Measurements from ENCODE around the gene ABCC2.
"Not testable (repeated sequence)": the region's sequence is repeated elsewhere in the genome, so short reads cannot be mapped to it uniquely, and the experiment has no call there.

The ABCC2 gene

DNA sequence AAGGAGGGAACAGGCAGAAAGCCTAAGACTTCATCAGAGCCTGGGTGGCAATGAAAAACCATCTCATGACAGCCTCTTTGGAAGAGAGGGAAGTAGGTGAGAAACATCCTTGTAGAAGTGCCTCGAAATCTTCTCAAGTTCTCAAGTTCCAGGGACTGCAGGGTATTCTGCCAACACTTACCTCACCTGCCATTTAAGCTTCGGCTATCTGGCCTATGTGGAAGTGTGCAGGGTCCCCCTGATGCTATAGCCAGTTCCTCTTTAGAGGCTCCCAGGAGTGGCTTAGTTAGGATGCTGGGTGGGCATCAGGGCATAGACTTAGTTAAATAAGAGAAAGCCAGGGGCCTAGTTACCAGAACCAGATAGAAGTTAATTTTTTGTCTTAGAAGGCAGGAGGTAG, 27.0 kb downstream of the ABCC2 start:
- DNase-seq (ENCODE audit: low read depth): no peak

DNA sequence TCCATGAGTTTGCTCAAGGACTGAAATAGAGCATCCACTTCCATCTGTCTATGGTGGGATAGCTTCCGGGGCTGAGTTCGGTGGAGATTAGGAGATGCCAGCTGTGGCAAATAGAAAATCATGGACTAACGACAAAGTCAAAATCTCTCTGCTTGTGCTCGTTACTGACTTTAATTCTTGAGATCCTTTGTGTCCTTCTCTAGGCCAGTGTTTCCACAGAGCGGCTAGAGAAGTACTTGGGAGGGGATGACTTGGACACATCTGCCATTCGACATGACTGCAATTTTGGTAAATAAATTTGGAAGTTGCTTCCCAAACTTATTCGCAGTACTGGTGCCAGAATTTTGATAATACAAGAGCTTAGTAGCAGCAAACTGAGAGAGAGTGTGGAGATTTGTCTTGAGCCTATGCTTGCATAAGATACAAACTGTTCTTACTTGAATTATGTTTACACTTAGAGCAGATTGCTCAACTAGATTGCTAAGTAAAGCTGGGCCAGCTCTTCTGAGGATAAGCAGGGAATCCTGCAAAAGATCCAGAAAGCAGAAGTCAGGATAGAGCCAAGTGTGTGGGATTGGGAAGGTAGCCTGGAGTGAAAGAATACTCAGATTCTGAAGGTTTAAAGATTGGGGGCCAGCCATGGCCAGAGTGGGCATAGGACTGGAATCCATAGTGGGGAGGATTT, 27.6 kb downstream of the ABCC2 start:
- no peak for DNase-seq (ENCODE audit: low read depth)

DNA sequence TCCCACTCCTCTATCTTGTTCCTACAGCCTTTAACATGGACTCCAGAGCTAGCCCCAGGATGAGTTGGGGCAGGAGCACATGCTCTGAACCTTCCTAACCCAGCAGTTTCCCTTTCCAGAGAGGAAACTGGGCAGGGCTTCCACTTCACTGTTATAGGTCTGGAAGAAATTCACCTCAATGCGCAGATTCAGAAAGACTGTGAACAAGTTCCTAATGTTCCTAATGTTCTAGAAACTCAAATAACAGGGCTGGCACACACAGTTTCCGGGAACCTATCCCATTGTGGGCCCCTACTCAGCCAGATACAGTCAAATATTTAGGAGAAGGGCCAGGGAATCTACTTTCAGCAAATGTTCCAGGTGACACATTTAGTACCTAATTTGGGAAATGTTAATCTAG, 29.7 kb downstream of the ABCC2 start:
- no peak for DNase-seq (ENCODE audit: low read depth)

DNA sequence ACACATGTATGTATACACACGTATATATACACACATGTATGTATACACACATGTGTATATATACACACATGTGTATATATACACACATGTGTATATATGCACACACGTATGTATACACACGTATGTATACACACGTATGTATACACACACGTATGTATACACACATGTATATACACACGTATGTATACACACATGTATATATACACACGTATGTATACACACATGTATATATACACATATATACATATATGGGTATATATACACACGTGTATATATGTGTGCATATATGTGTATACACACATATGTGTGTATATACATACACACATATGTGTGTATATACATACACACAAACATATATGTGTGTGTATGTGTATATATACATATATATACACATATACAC, 31.7 kb downstream of the ABCC2 start:
- no peak for DNase-seq (ENCODE audit: low read depth)

DNA sequence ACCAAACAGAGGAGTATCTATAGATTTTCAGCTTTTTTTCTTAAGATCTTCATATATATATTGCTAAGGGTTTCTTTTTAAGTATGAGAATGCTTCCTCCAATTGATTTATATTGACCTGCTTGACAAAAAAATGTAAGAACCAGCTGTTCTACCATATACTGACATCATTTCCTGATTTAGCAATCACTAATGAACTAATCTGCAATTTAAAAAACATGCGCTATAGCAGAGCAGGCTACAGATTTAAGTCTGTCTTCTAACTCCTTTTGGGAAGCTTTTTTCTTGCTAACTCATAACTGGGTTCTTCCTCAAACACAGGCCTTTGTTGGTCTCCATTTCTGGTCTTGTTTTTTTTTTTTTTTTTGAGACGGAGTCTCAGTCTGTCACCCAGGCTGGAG, 33.2 kb downstream of the ABCC2 start:
- no peak for DNase-seq (ENCODE audit: low read depth)

DNA sequence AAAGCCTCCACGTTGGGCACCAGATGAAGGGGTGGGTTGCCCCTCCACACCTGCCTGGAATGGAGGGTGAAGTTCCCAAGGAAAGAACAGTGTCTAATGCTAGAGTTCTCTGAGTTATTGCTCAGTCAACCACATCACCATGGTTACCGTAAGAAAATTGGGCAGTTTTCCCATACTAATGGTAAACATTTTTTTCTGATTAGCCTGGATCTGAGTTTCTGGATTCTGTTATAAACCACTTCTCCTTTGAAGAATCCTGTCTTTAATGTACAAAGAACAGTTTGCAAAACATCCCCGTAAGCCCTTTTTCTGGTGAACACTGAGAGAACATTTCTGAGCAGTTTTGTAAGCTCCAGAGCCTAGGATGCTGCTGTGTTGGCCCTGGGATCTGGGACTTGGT, 45.5 kb downstream of the ABCC2 start:
- no peak for DNase-seq (ENCODE audit: low read depth)

DNA sequence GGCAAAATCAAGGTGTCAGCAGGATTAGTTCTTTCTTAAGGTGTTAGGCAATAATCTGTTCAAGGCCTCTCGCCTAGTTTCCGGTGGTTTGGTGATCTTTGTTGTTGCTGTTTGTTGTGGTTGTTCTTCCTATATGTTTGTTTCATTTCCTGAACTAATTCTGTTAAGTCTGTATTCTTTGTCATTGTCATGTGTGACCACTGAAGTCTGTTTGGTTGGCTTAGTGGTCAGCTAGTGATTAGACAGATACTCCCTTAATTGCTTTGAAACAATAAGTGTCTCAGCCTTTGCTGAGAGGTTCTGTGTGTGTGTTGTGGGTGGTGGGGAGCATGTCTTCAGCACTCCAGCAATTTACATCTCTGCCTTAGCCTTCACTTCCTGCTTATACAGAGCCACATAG, 46.0 kb downstream of the ABCC2 start:
- no peak for DNase-seq (ENCODE audit: low read depth)

DNA sequence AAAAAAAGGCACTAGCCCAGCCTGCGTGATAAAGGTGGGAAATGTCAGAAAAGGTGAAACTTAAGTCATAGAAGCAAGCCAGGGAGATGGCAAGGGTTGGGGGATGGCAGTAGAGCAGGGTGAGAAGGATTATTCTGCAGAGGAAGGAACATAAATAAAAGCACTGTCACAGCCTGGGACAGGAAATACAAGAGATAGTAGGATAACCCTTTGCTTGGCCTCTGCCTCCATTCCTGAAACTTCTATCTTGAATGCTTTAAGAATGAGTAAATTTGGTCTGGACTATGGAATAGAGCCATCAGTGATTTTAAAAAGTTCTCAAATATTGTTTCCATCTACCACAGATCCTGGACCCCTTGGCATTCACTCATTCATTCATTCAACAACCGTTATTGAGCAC, 50.0 kb downstream of the ABCC2 start:
- no peak for DNase-seq (ENCODE audit: low read depth)

DNA sequence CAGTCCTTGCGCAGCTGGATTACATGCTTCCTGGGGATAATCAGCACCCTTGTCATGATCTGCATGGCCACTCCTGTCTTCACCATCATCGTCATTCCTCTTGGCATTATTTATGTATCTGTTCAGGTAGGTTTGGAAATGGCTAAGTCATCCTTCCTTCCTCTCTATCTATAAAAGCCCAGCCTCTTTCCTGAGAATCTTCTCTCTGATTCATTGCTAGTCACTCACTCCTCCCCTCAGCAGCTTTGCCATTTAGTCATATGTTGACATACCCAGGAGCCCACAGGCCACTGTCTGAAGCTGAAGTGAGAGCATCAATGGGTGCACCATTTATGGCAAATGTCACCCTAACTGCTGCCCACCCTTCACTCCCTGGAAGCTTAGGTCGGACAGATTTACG, 52.0 kb downstream of the ABCC2 start:
- DNase-seq (ENCODE audit: low read depth): no peak

DNA sequence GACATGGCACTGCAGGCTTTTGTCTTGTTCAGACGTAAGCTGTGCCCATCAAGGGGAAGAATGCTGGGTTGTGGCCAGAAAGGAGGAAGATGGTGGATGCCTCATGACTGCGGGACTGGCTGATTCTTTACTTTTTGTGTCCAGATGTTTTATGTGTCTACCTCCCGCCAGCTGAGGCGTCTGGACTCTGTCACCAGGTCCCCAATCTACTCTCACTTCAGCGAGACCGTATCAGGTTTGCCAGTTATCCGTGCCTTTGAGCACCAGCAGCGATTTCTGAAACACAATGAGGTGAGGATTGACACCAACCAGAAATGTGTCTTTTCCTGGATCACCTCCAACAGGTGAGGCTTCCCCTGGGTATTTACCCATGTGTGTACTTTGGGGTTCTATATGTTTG, 53.5 kb downstream of the ABCC2 start:
- no peak for DNase-seq (ENCODE audit: low read depth)

DNA sequence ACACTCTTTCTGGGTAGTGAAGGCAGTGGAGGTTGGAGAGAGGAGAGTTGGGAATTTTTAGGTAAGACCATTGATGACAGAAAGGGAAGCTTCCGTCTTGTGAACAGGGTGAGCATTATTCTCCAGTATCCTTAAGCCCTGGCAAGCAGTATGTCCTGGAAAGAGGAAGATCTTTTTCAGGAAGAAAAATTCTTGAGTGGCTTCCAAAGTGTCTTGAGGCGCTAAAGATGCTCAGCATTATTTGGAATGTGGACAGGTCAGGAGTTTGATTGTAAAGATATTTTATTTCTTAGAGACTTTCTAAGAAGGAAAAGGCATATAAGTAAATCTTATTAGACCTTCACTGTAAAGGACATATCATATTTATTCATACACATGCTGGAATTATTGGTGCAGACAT, 54.3 kb downstream of the ABCC2 start:
- DNase-seq (ENCODE audit: low read depth): no peak

DNA sequence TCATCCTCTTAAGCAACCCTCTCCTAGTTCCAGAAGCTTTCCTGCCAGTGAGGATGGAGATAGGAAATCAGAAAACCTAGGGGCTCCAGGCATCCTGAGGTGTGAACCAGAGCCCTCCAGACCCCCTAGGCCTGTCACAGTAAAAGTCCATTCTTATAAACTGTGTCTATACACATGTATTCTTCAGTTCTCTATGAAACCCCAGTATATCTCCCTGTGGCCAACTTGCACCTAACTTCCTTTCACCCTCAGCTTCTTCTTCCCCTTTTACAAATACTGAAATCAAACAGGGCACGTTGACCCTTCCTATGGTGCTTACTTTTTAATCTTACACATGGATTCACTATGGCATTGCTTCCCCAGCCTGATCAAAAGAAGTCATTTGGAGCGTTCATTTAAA, 58.4 kb downstream of the ABCC2 start:
- DNase-seq (ENCODE audit: low read depth): not testable (repeated sequence)

DNA sequence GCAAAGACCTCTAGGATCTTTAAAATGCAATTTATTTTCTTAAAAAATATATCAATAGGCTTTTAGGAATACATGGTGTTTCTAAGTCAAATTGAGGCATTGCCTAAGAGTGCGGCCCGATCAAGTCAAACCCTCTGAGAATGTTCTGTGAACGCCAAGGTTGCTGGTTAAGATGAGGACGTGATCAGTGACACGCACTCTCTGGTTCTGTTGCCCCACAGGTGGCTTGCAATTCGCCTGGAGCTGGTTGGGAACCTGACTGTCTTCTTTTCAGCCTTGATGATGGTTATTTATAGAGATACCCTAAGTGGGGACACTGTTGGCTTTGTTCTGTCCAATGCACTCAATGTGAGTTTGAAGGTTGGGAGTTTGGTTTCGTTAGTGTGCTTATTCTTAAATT, 59.3 kb downstream of the ABCC2 start:
- DNase-seq (ENCODE audit: low read depth): no peak

DNA sequence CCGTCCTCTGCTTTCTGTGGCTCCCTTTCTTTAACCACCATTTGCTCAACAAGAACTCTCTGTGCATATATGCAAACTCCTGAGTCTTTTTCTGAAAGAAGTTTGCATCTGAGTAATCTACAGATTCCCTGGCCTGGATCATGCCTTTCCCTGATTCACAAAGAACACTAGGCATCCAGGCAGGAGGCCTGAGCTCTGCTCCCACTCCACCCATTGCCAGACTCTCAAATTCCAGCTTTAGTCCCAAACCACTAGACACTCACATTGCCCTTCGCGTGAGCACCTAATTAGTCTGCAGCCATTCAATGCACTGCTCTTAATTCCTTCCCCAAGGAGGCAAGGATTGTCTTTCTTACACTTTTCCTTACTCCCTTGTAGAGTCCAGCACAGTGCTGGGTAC, 60.9 kb downstream of the ABCC2 start:
- DNase-seq (ENCODE audit: low read depth): no peak

DNA sequence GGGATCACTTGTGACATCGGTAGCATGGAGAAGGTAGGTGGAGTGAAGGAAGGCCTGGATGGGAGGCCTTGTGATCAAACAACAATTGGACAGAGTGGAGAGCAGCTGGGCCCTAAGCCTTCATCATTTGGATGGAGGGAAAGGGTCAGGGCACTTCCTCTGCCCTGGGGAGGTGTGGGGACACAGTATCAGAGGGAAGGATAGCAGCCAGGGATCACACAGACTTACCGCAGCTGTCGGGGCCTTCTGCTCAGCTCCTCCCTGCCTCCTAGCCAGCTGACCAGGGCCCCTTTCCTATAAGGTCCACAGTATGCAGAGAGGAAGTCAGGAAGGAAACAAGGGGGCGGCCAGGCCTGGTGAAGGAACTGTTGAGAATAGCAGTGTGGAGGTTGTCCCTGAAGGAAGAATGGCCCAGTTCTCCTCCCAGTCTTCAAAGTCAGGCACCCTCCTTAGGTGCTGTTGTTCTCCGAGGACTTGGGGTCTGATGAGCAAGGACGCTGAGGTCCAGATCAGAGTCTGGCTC, 62.1 kb downstream of the ABCC2 start:
- no peak for DNase-seq (ENCODE audit: low read depth)

DNA sequence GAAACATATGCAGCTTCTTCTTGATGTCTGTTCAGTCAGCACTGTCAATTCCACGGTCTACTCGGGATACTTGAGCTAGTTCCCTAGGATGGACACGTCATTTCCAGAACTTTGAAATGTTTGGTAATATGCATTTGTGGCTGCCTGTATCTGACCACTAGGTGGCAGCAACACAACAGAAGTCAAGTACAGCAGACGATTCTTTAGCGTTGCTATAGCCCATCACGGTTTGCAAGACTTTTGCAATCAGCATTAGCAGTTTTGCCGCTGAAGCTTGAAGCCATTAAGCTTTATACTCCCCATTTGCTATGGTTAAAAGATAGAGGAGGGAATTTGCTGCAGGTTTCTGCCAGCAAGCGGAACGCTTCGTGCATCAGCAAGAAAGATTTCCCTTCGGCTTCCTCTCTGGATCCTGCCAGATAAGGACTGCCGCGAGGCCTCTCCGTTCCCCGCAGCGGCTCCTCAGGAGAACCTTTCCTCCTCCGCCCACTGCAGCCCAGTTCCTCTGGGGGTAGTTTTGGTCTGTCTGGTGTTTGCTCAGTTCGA, 63.5 kb downstream of the ABCC2 start:
- DNase-seq (ENCODE audit: low read depth): peak; percentile 46

DNA sequence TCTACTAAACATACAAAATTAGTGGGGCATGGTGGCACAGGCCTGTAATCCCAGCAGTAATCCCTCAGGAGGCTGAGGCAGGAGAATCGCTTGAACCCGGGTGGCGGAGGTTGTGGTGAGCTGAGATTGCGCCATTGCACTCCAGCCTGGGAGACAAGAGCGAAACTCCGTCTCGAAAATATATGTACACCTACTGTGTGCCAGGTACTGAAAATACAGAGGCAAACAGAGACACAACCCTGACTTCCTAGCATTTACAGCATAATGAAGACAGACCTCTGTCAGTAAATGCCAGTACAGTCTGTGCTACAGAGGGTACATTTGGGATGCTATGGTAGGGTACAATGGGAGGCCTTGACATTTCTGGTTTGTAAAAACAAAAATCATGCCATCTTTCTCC, 66.6 kb downstream of the ABCC2 start:
- no peak for DNase-seq (ENCODE audit: low read depth)

DNA sequence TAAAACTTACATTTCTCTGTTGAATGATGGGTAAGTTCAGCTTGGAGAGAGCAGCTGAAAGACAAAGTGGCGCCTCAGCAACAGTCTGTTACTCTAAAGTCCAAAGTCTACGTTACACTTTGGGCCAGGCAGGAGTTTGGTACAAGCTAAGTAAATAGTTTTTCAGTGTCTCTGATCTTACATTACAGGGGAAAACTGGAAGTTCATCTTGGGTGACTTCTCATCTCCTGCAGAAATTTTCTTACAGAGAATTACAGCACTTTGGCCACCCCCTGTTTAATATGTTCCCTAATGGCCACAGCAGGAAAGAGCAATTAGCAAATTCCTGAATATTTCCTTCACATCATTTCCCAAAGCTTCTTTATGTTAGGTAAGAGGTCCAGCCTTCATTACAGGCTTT, 67.1 kb downstream of the ABCC2 start:
- DNase-seq (ENCODE audit: low read depth): no peak

DNA sequence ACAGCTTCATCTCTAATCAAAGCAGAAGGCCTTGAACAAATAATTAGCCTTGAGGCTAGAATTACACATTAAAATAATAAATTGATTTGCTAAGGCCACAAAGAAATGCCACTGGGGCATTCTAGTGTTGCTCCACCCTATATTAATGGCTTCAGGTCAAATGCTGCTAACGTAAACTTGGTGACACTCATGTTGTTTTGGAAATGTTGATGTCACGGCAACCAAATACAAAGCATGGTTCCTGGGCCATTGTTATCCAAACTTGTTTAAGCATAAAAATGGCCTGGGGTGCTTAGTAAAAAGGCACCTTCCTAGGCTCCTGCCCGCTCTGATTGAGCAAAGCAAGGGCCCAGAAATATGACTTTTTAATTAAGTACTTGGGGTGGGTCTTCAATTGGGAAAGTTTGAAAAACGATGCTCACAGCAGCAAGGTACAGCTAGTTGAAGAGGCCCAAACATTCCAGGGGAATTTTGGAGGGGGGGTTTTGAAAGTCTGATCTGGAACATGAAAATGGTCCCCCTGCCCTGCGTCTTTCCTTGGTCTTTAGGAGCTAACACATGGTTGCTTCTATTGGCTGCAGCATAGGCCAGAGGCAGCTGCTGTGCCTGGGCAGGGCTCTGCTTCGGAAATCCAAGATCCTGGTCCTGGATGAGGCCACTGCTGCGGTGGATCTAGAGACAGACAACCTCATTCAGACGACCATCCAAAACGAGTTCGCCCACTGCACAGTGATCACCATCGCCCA, 67.8 kb downstream of the ABCC2 start:
- DNase-seq (ENCODE audit: low read depth): no peak

DNA sequence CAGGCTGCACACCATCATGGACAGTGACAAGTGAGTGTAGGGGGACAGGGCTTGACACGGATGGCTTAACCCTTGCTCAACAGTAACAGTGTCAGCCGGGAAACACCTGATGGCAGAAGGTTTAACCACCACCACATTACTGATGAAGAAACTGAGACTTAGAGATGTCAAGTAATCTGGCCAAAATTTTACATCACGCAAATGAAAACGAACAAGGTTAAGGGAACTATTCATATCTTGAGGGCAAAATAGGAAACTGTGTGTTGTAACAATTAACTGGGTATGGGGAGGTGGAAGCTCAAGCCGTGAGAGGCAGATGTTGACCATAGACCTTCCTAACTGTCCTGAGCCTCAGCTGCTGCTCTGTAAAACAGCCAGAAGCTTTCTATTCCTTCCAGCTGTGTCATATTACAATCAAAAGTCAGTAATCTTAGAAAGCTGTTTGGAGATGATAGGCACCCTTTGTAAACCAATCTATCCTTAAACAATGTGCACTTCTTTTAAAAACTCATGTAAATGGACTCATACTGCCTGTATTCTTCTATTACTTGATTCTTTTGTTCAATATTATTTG, 68.4 kb downstream of the ABCC2 start:
- no peak for DNase-seq (ENCODE audit: low read depth)

DNA sequence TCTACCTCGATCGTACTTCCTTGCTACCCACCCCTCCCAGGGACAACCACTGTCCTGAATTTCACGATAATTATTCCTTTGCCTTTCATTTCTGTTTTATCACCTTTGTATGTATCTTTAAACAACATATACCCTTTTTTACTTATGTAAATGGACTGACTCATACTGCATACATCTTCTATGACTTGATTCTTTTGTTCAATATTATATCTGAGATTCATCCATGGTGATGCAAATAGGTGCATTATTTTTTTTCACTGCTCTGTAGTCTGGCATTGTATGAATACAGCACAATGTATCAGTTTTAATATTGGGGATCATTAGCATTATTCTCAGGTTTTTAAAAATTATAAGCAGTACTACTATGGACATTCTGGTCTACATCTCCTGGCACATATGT, 69.4 kb downstream of the ABCC2 start:
- no peak for DNase-seq (ENCODE audit: low read depth)

DNA sequence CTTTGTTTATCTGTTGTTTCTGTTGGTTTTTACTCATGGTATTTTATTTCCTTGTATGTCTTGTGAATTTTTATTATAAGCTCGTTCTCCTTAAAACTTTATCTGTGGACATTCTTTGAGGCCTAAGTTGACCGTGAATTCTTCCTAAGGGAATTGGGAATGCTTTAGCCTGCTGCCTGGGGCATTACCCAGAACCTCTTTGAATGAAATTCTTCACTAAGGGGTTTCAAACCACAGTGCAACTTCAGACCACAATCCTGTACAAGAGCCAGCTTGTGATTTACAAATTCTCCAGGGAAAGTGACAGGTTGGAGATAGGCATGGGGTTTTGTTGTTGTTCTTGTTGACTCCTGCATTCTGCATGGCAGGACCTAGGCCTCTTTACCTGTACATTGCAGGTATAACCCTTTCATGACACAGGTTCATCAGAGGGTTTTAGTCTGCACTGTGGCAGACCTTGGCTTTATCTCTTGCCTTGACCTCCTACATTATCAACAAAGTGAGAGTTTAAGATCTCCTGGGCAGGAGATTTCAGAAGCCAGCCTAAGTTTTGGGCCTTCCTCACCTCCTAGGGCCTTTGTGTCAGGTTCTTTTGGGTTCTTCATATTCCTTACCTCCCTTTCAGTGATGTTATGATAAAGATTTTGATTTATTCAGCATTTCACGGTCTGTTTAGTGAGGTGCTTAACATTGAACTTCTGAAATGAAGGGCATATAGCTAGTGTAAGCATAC, 70.2 kb downstream of the ABCC2 start:
- no peak for DNase-seq (ENCODE audit: low read depth)
